K562 (cell line): Measurements from ENCODE around the gene CAPN6. TPM values are rescaled to one million over a fixed set of nuclear protein-coding genes. Genes with fewer than 3 reads are reported as not detected.

Experiments
- ATAC-seq: fragments of 200-7000 bp; cut with Tn5 transposase; 3 replicates; pipeline ENCODE4 v1.9.1; 2020; ENCODE audit warnings: moderate library complexity
- BruUV-seq: library from RNA; stranded (reverse); fragments of 400-500 nt; replicated peaks from 2 replicates; lab custom pipeline; 2021; lab: Mats Ljungman, UMichigan
- CTCF ChIA-PET: fragments of 300-600 bp; formaldehyde crosslinking; extraction: SDS; loops from one replicate; lab custom pipeline; 2021; ENCODE audit warnings: low intra/inter-chr PET ratio; lab: Yijun Ruan, JAX
- POLR2A ChIA-PET: fragments of 300-600, 350-650 bp; sonication (Branson Sonifier 250); formaldehyde crosslinking; extraction: SDS; loops from one replicate; lab custom pipeline; 2021; ENCODE audit warnings: antibody characterized with exemption, inconsistent platforms; lab: Yijun Ruan, JAX
- DNase-seq, 4 experiments: peaks; one replicate each; pipeline versions ENCODE4 v3.0.0 to v3.0.0-alpha.2; 2011 to 2018; ENCODE audit warnings: low spot score in 3 of 4, mixed read lengths in 3 of 4; ENCODE audit errors: extremely low read depth in 1 of 4
- FAIRE-seq: peaks from 2 replicates; lab custom pipeline; 2011; peaks lifted over from hg19 to GRCh38; lab: Jason Lieb, UNC
- H2AFZ ChIP-seq: 2 replicates; pipeline ENCODE4 v1.6.0; 2011; ENCODE audit warnings: low read depth, low read length, control low read depth, inconsistent platforms
- H3K27ac ChIP-seq: fragments of 200-600 bp; 3 replicates; pipeline ENCODE4 v1.8.0; 2011; ENCODE audit warnings: low read depth, mild to moderate bottlenecking, control low read depth, inconsistent platforms, low read length, moderate library complexity, mixed read lengths; ENCODE audit errors: extremely low read depth
- H3K27me3 ChIP-seq, 2 experiments: fragments of 300-600 bp in 1 of 2; 2 replicates in 1 of 2; 3 replicates in 1 of 2; pipeline versions ENCODE4 v1.6.0 to v1.8.0; 2011; ENCODE audit warnings: inconsistent platforms in 2 of 2, low read length in 2 of 2, mild to moderate bottlenecking in 1 of 2, mixed read lengths in 1 of 2, moderate library complexity in 1 of 2; ENCODE audit not compliant: control insufficient read depth in 2 of 2, insufficient read depth in 2 of 2
- H3K36me3 ChIP-seq: fragments of 300-600 bp; 3 replicates; pipeline ENCODE4 v1.8.0; 2011; ENCODE audit warnings: mild to moderate bottlenecking, low read length, inconsistent platforms; ENCODE audit not compliant: control insufficient read depth, insufficient read depth
- H3K4me1 ChIP-seq, 2 experiments: fragments of 200-600 bp in 1 of 2; replicated peaks in 1 of 2; 2 replicates in 1 of 2; 3 replicates in 1 of 2; pipeline versions ENCODE4 v1.5.1 to v1.8.0; 2011; ENCODE audit warnings: inconsistent platforms in 2 of 2, low read length in 2 of 2, mild to moderate bottlenecking in 1 of 2, mixed read lengths in 1 of 2, moderate library complexity in 1 of 2; ENCODE audit not compliant: control insufficient read depth in 2 of 2, insufficient read depth in 2 of 2
- H3K4me2 ChIP-seq: 2 replicates; pipeline ENCODE4 v1.6.1; 2011; ENCODE audit warnings: low read length, control low read depth, inconsistent platforms, mixed read lengths; ENCODE audit not compliant: insufficient read depth
- H3K4me3 ChIP-seq: fragments of 200-600 bp; sonication (generic), shearing (Covaris generic); 2 replicates; pipeline ENCODE4 v1.5.1; 2016; ENCODE audit warnings: control low read depth, inconsistent platforms
- H3K79me2 ChIP-seq: fragments of 200-600 bp; 3 replicates; pipeline ENCODE4 v1.8.0; 2011; ENCODE audit warnings: low read length, inconsistent platforms; ENCODE audit not compliant: control insufficient read depth, insufficient read depth
- H3K9ac ChIP-seq, 2 experiments: 2 replicates each; pipeline versions ENCODE4 v1.6.0 to v1.6.1; 2011; ENCODE audit warnings: low read depth in 2 of 2, low read length in 2 of 2, control low read depth in 1 of 2, inconsistent platforms in 1 of 2, mild to moderate bottlenecking in 1 of 2, mixed read lengths in 1 of 2; ENCODE audit not compliant: insufficient read depth in 1 of 2
- H3K9me1 ChIP-seq: one replicate; pipeline ENCODE4 v1.6.0; 2011; ENCODE audit warnings: inconsistent platforms, mild to moderate bottlenecking, low read length, moderate library complexity; ENCODE audit not compliant: control insufficient read depth, insufficient read depth
- H3K9me3 ChIP-seq: replicated peaks from 2 replicates; pipeline ENCODE4 v1.5.1; 2011; ENCODE audit warnings: low read depth, low read length, inconsistent platforms; ENCODE audit not compliant: control insufficient read depth, insufficient read depth
- H4K20me1 ChIP-seq: replicated peaks from 2 replicates; pipeline ENCODE4 v1.6.1; 2011; ENCODE audit warnings: low read length, inconsistent platforms, mixed read lengths; ENCODE audit not compliant: control insufficient read depth, insufficient read depth
- CC2D1A ChIP-seq: fragments of 450-650 bp; IDR thresholded peaks from 2 replicates; pipeline ENCODE4 v1.6.1; 2017; ENCODE audit warnings: mild to moderate bottlenecking
- CLOCK ChIP-seq: fragments of 250-450 bp; sonication (Bioruptor Pico); IDR thresholded peaks from 2 replicates; pipeline ENCODE4 v1.4.0; 2020; ENCODE audit warnings: mild to moderate bottlenecking, moderate library complexity, borderline replicate concordance
- WGBS: fragments of 100-300 bp; shearing (Covaris generic); methylation state at CpG from one replicate; pipeline ENCODE4 v1.1.6; 2016; ENCODE audit warnings: low coverage, mixed read lengths; ENCODE audit not compliant: insufficient coverage; ENCODE audit errors: missing lambda C conversion rate; 5-methylcytosine and 5-hydroxymethylcytosine counted together
- in situ Hi-C: fragments of 300-500 bp; cut with MboI; formaldehyde crosslinking; loops from 4 replicates; pipeline ENCODE4 v1.15.0; 2018; ENCODE audit warnings: inconsistent platforms, mixed read lengths
- intact Hi-C: fragments of 100-400 bp; cut with micrococcal nuclease; formaldehyde crosslinking; loops from 2 replicates; pipeline ENCODE4 v1.14.2; 2022
- polyA plus RNA-seq, 8 experiments: library from polyadenylated mRNA; depleted of rRNA in 4 of 8; stranded (reverse) in 5 of 8; unstranded in 3 of 8; fragments of >200 nt; fragmentation: Nextera tagmentation in 2 of 8; fragmentation: Illumina TruSeq in 1 of 8; extraction: Ambion mirVana in 2 of 8; extraction: Trizol in 1 of 8; gene quantifications; 2 replicates each; pipeline versions ENCODE4 v1.2.1 to v1.2.3, GENCODE V29; 2011 to 2014; ENCODE audit warnings: inconsistent platforms in 1 of 8, missing spikeins in 1 of 8
- total RNA-seq, 7 experiments: library from RNA; depleted of rRNA in 6 of 7; stranded (reverse); fragments of >200 nt in 6 of 7; fragmentation: Illumina TruSeq in 2 of 7; extraction: Trizol in 2 of 7; gene quantifications; 2 replicates each; pipeline versions ENCODE4 v1.2.1 to v1.2.3, GENCODE V29; 2011 to 2021; ENCODE audit warnings: low replicate concordance in 1 of 7

CAPN6 gene
- total and polyA plus RNA-seq, 9 of the 15 experiments (the other 6 are each of a cell fraction or from before 2014, with no cell fraction given): 0.11 TPM; not detected in 8

GRCh38 chrX:111284631-111285293 lies 14.5 kb upstream of the CAPN6 start:
- no peak for ATAC-seq
- Histone ChIP-seq H3K27ac (no peak overlapping the region), H2AFZ (no peak overlapping the region), H3K4me3 (no peak overlapping the region), H3K79me2 (no peaks in the 10 kb centered on the region), H3K36me3 (no peaks in the 10 kb centered on the region), H3K9me3 (no peaks in the 10 kb centered on the region), H4K20me1 (no peaks in the 10 kb centered on the region), H3K9me1 (no peaks in the 10 kb centered on the region), H3K27me3 (no peaks in the 10 kb centered on the region), H3K4me1 (no peaks in the 10 kb centered on the region), H3K9ac (no peak overlapping the region), H3K4me2 (no peak overlapping the region)
- intact Hi-C loops: no loop called here
- no peak for TF ChIP-seq CLOCK (CRISPR knock-in tag)
- TF ChIP-seq CC2D1A: no peak
- CTCF ChIA-PET: no interaction called here
- no TSS peak for BruUV-seq
- WGBS: 2% methylated on average over 8 of the region's 8 CpGs
- in situ Hi-C loops: no loop called here
- POLR2A ChIA-PET: interaction anchor here (0.7 kb wide), 1 partner anchor 13 kb away, joined by 3 read pairs; no protein-coding TSS in a partner anchor
- no peak for DNase-seq
- no peak for FAIRE-seq
